ENCODE measurements around the gene ATP1A2.
A peak's percentile ranks its signal among the peaks of the same experiment; 100 is the strongest.
"Not testable (repeated sequence)": the region's sequence is repeated elsewhere in the genome, so short reads cannot be mapped to it uniquely, and the experiment has no call there.

Gene ATP1A2

DNA sequence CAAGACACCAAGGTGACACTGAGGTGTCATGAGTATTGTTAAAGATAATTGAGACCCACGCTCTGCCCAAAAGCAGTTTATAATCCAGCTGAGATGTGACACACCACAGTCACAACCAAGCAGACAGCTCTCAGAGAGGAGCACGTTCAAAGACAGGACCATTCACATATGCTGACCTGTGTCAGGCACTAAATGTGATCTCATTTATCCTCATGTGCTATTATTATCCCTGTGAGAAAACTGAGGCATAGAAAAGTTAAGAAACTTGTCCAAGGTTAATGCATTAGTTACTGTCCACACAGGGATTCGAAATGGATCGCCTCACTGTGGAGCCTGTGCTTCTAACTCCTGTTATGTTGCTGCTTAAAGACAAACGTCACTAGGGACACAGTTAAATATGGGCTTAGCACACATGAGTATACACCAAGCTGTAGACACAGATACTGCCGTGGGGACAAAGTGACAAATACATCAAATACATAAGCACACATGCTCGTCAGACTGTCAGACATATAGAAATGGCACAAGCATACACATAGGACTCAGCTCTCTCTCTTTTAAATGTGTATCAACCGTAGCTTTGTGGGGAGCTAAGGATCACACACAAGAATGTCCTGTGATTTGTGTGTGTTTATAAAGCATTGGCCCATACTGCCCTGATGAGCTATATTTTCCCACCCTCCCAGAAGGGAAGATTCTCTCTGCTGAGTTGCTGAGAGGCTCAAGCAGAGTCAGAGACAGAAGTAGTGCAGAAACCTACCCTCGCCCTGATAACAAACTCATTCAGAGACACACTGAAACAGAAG is 13.6 kb upstream of the ATP1A2 start:
- DNase-seq: no peak

GRCh38 chr1:160103658-160104408 is 11.7 kb upstream of the ATP1A2 start:
- DNase-seq: no peak

- DNase-seq: no peak
Observed at GRCh38 chr1:160104486-160104885, 11.1 kb upstream of the ATP1A2 start.

- no peak for DNase-seq
Observed at GRCh38 chr1:160105155-160105554, 10.4 kb upstream of the ATP1A2 start.

DNA sequence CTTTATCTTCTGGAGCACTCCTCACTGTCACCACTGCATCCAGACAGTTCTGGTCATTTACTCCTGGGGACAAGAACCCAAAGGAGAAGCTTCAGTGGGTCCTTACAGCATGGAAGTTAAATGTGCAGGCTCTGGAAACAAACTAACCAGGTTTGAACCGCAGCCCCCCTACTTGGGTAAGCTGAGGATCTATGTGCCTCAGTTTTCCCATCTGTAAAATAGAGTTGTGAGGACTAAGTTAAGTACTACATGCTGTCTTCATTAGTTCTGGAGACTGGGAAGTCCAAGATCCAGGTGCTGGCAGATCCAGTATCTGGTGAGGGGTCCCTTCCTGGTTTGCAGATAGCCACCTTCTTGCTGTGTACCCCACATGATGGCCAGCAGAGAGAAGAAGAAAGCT is 8.0 kb upstream of the ATP1A2 start:
- DNase-seq: no peak

DNA sequence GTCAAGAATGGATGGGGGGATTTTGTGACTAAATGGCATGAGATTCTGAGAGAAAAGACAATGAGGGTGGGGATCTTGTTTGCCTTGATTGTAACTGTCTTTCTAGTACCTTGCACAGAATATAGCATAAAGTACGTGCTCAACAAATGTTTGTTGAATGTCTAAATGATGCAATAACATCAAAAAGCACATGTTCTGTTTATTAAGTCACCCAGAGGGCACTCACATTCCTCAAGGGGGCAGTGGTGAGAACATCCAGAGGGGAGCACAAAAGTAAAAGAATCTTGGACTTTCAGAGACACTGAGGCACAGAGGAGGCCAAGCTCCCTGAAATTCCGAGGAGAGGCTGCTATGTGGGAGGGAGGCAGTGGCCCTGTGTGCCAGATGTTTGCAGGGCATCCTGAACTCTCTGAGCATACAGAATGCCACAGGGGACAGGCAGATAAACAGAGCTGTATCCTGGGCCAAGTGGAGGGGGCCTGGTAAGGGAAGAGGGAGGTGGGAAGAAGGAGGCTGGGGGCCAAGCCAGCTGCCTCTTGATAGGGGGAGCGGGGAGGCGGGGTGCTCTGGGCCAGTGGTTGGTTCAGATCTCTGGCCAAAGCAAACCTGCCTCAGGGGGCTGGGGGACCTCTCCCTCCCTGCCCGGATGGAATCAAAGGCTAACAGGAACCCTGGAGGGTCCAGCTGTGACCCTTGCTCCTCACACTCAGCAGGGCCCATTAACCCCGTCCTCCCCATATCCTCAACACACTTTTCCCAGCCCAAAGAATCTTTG is 6.5 kb upstream of the ATP1A2 start:
- DNase-seq: peak; percentile 51

DNA sequence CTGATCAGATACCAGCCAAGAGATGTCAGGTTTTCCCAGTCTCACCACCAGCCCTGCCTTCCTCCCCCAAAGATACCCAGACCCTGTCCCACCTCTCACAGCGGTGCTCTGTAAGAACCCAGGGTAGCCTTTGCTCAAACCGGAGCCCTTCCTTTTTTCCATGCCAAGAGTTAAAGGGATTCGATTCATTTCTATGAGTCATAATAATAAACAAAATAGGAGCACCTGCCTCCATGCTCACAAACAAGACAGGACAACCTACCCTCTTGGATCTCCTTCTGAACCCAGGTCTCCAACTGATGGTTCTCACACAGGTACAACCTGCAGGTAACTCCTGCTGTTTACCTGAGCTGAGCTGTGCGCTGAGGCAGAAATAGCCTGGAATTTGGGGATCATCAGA is 5.9 kb upstream of the ATP1A2 start:
- DNase-seq: no peak

GRCh38 chr1:160111462-160111861 is 4.1 kb upstream of the ATP1A2 start:
- DNase-seq: not testable (repeated sequence)

DNA sequence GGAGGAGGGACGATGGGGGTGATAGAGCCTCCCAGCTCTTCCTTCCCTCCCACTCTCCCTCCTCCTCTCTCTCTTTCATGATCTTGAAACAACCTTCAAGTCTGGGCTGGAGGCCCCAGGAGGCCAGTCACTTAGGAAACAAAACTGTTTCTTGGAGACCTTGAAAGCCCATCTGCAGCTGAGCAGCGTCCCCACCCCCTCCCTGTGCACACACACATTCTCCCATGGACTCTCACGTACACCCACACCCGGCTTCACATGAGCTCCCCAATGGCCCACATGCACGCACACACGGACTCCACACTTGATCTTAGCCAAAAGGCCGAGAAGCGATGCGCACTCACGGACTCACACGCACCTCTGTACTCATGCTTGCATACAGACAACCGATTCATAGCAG is 3.2 kb upstream of the ATP1A2 start:
- no peak for DNase-seq

- DNase-seq: no peak
Observed at GRCh38 chr1:160113407-160113806, 2.2 kb upstream of the ATP1A2 start.

DNA sequence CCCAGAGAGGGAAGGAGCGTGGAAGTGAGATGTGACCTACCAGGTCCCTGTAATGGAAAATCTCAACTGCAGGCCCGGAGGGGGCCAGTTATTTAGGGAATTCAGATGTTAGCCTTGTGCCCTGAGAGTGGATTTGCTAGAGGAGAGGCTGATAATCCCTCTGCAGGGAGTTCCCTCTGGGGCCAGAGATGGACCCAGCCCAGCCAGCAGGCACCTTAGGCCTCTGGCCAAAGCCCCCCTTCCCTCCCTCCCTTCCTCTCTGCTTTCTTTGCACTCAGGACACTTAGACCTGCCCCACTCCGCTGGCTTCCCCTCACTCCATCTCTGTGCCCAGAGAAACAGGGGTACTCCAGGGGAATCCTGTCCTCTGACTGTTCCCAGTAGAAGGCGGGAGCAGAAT is 1.5 kb upstream of the ATP1A2 start:
- DNase-seq: no peak

DNA sequence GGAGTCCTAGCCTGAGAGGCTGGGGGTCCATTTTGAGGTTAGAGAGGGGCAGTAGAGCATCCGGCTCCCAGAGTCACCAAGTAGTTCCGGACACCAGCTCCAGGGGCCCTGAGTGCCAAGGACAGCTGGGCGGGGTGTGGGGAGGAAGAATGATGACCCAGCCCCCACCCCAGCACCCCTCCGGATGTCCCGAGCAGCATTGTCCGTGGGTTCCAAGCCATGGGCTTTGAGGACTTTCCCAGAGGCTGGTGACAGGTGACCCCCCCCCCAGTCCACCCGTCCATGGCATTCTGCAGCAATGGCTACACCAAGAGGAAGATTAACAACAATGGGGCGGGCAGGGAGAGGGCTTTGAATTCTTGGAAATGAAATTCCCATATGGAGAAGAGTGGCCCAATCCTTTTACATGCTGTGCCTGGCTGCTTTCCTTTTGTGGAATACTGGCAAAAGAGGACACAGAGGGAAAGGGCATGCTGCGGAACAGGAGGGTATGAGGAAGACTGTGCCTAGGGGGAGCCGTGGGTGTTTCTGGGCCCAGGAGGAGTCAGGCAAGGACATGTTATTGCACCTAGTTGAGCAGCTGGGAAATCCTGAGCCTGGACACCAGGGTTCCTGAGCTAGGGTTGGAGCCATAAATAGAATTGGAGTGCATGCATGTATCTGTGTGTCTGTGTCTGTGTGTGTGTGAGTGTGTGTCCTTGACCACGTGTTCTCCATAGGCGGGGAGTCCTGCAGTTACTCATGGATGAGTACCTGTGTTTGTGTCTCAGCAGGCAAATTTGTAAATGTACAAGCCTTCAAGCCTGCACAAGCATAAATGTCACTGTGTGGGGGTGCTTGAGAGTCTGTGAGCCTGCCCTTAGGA is 956 bp downstream of the ATP1A2 start:
- no peak for DNase-seq

DNA sequence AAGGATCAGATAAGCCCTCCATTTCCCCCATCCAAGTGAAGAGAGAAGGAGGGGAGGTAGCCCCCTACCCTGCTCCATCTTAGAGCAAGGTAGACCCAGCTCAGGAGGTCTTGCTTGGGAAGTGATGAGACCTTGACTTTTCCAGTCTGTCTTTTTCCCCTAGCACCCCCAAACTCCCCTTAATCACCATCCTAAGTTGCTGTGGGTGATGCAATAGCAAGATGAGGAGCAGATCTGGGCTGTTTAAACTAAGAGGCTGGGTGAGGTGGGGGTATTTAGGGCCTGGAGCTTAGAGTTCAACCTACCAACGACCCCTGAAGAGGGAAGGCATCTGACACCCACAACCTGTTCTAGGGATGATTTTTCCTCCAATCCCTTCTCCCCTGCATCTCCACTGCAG is 1.7 kb downstream of the ATP1A2 start:
- no peak for DNase-seq

GRCh38 chr1:160117709-160118183 is 2.2 kb downstream of the ATP1A2 start:
- DNase-seq: no peak

DNA sequence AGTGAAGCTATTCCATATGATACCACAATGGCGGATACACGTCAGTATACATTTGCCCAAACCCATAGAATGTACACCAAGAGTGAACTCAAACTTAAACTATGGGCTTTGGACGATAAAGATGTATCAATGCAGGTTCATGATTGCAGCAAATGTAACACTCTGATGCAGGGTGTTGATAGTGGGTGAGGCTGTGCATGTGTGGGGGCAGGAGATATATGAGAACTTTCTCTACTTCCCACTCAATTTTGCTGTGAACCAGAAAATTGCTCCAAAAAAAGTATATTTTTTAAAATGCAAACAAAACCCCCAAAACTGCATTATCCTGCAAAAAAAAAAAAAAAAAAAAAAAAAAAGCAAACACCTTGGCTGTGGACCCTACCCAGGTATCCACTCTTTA is 3.4 kb downstream of the ATP1A2 start:
- DNase-seq: no peak

GRCh38 chr1:160120797-160121196 is 5.2 kb downstream of the ATP1A2 start:
- no peak for DNase-seq

DNA sequence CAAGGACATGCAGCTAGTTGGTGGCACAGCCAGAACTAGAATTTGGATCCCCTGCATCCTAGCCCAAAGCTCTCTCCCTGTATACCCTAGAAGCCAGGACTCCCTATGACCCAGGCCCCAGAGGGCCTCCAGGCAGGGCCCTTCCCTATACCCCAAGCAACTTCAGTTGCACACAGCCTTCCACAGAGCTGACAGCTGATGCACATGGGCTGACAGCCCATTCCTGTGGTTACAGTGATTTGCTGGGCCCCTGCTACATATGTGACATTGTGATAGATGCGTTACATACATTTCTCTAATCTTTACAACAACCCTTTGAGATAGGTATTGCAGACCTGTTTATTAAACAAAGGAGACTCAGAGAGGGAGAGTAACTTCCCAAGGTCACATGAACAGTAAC is 5.8 kb downstream of the ATP1A2 start:
- no peak for DNase-seq

DNA sequence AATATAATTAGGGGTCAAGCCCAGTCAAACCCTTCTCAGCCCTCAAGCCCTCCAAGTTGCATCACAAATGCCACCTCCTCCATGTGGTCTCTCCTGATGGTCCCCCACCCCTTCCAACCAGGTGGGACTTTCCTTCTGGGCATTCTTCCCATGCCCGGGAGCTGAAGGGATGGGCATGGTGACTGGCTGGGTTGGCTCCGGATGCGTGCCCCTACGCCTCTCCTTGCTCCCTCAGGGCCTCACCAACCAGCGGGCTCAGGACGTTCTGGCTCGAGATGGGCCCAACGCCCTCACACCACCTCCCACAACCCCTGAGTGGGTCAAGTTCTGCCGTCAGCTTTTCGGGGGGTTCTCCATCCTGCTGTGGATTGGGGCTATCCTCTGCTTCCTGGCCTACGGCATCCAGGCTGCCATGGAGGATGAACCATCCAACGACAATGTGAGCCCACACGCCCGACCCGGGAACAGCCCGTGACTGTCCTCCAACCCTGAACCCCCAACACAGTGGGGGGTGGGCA is 7.5 kb downstream of the ATP1A2 start:
- DNase-seq: no peak

GRCh38 chr1:160123726-160124125 is 8.2 kb downstream of the ATP1A2 start:
- DNase-seq: no peak

DNA sequence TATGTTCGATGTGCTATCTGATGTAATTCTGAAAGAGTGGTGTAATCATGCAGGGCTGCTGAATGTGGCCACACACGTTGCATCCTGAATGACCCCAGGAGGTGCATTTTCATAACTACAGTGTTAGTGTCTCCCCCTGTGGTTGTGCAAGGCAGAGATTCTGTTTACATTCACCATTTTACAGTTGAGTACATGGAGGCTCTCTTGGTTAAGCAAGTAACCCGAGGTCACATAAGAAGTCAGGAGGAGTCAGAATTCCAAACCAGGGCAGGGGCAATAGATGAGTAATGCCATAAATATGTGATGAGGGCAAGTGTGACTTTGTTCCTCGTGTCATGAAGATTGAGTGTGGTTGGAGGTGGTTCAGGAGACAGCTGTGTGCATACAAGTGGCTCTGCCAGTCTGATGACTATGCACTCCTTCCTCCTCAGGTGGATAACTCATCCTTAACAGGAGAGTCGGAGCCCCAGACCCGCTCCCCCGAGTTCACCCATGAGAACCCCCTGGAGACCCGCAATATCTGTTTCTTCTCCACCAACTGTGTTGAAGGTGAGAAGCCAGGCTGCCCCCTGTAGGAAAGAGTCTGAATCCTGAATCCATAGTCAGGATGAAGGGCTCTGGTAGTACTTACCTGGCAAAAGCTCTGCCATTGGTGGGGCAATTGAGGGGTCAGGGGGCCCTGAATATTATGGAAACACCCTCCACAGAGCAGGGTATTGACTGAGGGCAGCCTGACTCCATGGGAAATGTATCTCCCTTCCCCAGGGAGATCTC is 9.3 kb downstream of the ATP1A2 start:
- DNase-seq: no peak

DNA sequence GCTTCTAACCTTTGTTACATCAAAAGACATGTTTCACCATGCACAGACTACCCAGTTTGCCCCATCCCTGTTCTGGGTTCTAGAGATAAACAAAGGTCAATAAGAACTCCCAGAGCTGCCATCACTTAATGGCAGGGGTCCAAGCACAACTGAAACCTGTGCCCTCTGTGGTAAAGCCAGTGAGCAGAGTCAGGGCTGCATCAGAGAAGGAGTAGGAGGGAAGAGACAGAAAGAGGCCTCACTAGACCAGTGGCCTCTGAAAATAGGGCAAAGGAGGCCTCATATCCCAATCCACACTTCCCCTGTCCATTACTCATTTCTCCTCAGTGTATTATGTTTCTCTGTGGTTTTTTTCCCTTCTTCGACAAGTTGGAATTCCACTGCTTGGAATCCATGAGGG is 10.2 kb downstream of the ATP1A2 start:
- no peak for DNase-seq
